H9 (cell line): ENCODE data around the gene KRT79. TPM values are rescaled to one million over a fixed set of nuclear protein-coding genes. Genes with fewer than 3 reads are reported as not detected.

Experiments
- DNase-seq: peaks from one replicate; pipeline ENCODE4 v3.0.0-alpha.2; 2017
- H2AFZ ChIP-seq: one replicate; pipeline ENCODE4 v1.6.1; 2013; ENCODE audit warnings: mild to moderate bottlenecking, low read length, control low read depth, moderate library complexity
- H2AK5ac ChIP-seq: 2 replicates; pipeline ENCODE4 v1.6.1; 2013; ENCODE audit warnings: low read length, control low read depth, mixed read lengths; ENCODE audit not compliant: insufficient read length
- H2BK120ac ChIP-seq: one replicate; pipeline ENCODE4 v1.6.1; 2013; ENCODE audit warnings: low read depth, mild to moderate bottlenecking, low read length, control low read depth, inconsistent platforms; ENCODE audit not compliant: poor library complexity, severe bottlenecking
- H2BK12ac ChIP-seq: 2 replicates; pipeline ENCODE4 v1.6.1; 2013; ENCODE audit warnings: low read length, control low read depth, mixed read lengths, low read depth; ENCODE audit not compliant: insufficient read length
- H2BK15ac ChIP-seq: 2 replicates; pipeline ENCODE4 v1.6.1; 2013; ENCODE audit warnings: low read depth, low read length, control low read depth
- H2BK20ac ChIP-seq: one replicate; pipeline ENCODE4 v1.6.1; 2013; ENCODE audit warnings: low read depth, mild to moderate bottlenecking, low read length, control low read depth, inconsistent platforms; ENCODE audit not compliant: poor library complexity, severe bottlenecking
- H2BK5ac ChIP-seq: 2 replicates; pipeline ENCODE4 v1.6.1; 2013; ENCODE audit warnings: low read length, control low read depth, mixed read lengths; ENCODE audit not compliant: insufficient read length
- H3K14ac ChIP-seq: 2 replicates; pipeline ENCODE4 v1.6.1; 2013; ENCODE audit warnings: low read length, control low read depth; ENCODE audit not compliant: insufficient read depth
- H3K18ac ChIP-seq: 2 replicates; pipeline ENCODE4 v1.6.1; 2013; ENCODE audit warnings: low read depth, mild to moderate bottlenecking, mixed read lengths, low read length, control low read depth; ENCODE audit not compliant: insufficient read length
- H3K23ac ChIP-seq: 2 replicates; pipeline ENCODE4 v1.6.1; 2013; ENCODE audit warnings: low read length, control low read depth, mixed read lengths, low read depth; ENCODE audit not compliant: insufficient read length
- H3K23me2 ChIP-seq: 2 replicates; pipeline ENCODE4 v1.6.1; 2013; ENCODE audit warnings: low read depth, mild to moderate bottlenecking, mixed read lengths, low read length, control low read depth; ENCODE audit not compliant: insufficient read length, poor library complexity, severe bottlenecking
- H3K27ac ChIP-seq: 2 replicates; pipeline ENCODE4 v1.5.1; 2013; ENCODE audit warnings: low read length, control low read depth, mixed read lengths, low read depth; ENCODE audit not compliant: insufficient read length
- H3K27me3 ChIP-seq: 2 replicates; pipeline ENCODE4 v1.6.1; 2013; ENCODE audit warnings: low read length, control low read depth, inconsistent platforms; ENCODE audit not compliant: insufficient read depth
- H3K4ac ChIP-seq: 2 replicates; pipeline ENCODE4 v1.6.1; 2013; ENCODE audit warnings: low read depth, mild to moderate bottlenecking, control low read depth, inconsistent platforms, low read length, moderate library complexity
- H3K4me1 ChIP-seq: 2 replicates; pipeline ENCODE4 v1.6.1; 2013; ENCODE audit warnings: low read length, control low read depth, inconsistent platforms; ENCODE audit not compliant: insufficient read depth
- H3K4me2 ChIP-seq: 2 replicates; pipeline ENCODE4 v1.6.1; 2013; ENCODE audit warnings: low read length, control low read depth, mixed read lengths; ENCODE audit not compliant: insufficient read length, insufficient read depth
- H3K56ac ChIP-seq: 2 replicates; pipeline ENCODE4 v1.6.1; 2013; ENCODE audit warnings: low read depth, mild to moderate bottlenecking, mixed read lengths, low read length, control low read depth; ENCODE audit not compliant: insufficient read length
- H3K79me1 ChIP-seq: 2 replicates; pipeline ENCODE4 v1.6.1; 2013; ENCODE audit warnings: low read depth, mild to moderate bottlenecking, moderate library complexity, low read length, control low read depth, inconsistent platforms; ENCODE audit not compliant: insufficient read depth, poor library complexity, severe bottlenecking
- H3K79me2 ChIP-seq: 2 replicates; pipeline ENCODE4 v1.6.1; 2013; ENCODE audit warnings: low read length, control low read depth, inconsistent platforms; ENCODE audit not compliant: insufficient read depth
- H3K9ac ChIP-seq: 2 replicates; pipeline ENCODE4 v1.6.1; 2013; ENCODE audit warnings: low read length, control low read depth, mixed read lengths; ENCODE audit not compliant: insufficient read length; ENCODE audit errors: extremely low read depth
- H3K9me3 ChIP-seq: one replicate; pipeline ENCODE4 v1.6.1; 2013; ENCODE audit warnings: low read depth, low read length, inconsistent platforms; ENCODE audit not compliant: control insufficient read depth
- H3T11ph ChIP-seq: one replicate; pipeline ENCODE4 v1.6.1; 2013; ENCODE audit warnings: mild to moderate bottlenecking, low read length, control low read depth, inconsistent platforms
- H4K20me1 ChIP-seq: one replicate; pipeline ENCODE4 v1.6.1; 2013; ENCODE audit not compliant: control insufficient read depth, insufficient read length, insufficient read depth
- H4K5ac ChIP-seq: 2 replicates; pipeline ENCODE4 v1.6.1; 2013; ENCODE audit warnings: low read depth, mild to moderate bottlenecking, mixed read lengths, low read length, control low read depth; ENCODE audit not compliant: insufficient read length
- H4K8ac ChIP-seq: replicated peaks from 2 replicates; pipeline ENCODE4 v1.6.1; 2013; ENCODE audit warnings: low read length, control low read depth, mixed read lengths, low read depth; ENCODE audit not compliant: insufficient read length
- H4K91ac ChIP-seq: 2 replicates; pipeline ENCODE4 v1.6.1; 2013; ENCODE audit warnings: low read depth, mild to moderate bottlenecking, moderate library complexity, mixed read lengths, low read length, control low read depth; ENCODE audit not compliant: insufficient read length
- H3K27ac Mint-ChIP-seq, 3 experiments: 2 replicates in 2 of 3; 3 replicates in 1 of 3; pipeline ENCODE4 v1.8.0; 2020 to 2021; ENCODE audit warnings: mixed read lengths in 3 of 3, mild to moderate bottlenecking in 1 of 3, moderate library complexity in 1 of 3
- H3K27me3 Mint-ChIP-seq: 2 replicates; pipeline ENCODE4 v1.8.0; 2021; ENCODE audit warnings: low read depth, mild to moderate bottlenecking, moderate library complexity, mixed read lengths
- H3K36me3 Mint-ChIP-seq, 3 experiments: 2 replicates in 2 of 3; 3 replicates in 1 of 3; pipeline ENCODE4 v1.8.0; 2020 to 2021; ENCODE audit warnings: low read depth in 3 of 3, mixed read lengths in 3 of 3; ENCODE audit not compliant: insufficient read depth in 1 of 3
- H3K4me1 Mint-ChIP-seq, 2 experiments: 2 replicates each; pipeline ENCODE4 v1.8.0; 2020; ENCODE audit warnings: mixed read lengths in 2 of 2
- H3K4me3 Mint-ChIP-seq, 2 experiments: 2 replicates in 1 of 2; 3 replicates in 1 of 2; pipeline ENCODE4 v1.8.0; 2020 to 2021; ENCODE audit warnings: mild to moderate bottlenecking in 2 of 2, mixed read lengths in 2 of 2, moderate library complexity in 1 of 2
- H3K9me3 Mint-ChIP-seq, 2 experiments: 2 replicates in 1 of 2; 3 replicates in 1 of 2; pipeline ENCODE4 v1.8.0; 2020; ENCODE audit warnings: mild to moderate bottlenecking in 2 of 2, mixed read lengths in 2 of 2, moderate library complexity in 1 of 2
- WGBS: extraction: QIAGEN DNeasy Blood & Tissue Kit; methylation state at CpG from one replicate; pipeline ENCODE4 v1.1.7; 2013; ENCODE audit warnings: missing lambda C conversion rate, low lambda C conversion rate, mixed read lengths; ENCODE audit not compliant: insufficient read length; ENCODE audit errors: extremely low coverage; 5-methylcytosine and 5-hydroxymethylcytosine counted together
- total RNA-seq: library from RNA; stranded (reverse); gene quantifications from 2 replicates; pipeline ENCODE4 v1.2.1, GENCODE V29; 2021
- TF ChIP-seq, protein P1 (sequence below): fragments of 200-600 bp; sonication (generic); conservative IDR thresholded peaks from 3 replicates; pipeline ENCODE4 v1.8.0; 2021; ENCODE audit warnings: antibody characterized with exemption, mild to moderate bottlenecking

KRT79 gene
- total RNA-seq, 1 experiment from 2014 or later = not detected

DNA sequence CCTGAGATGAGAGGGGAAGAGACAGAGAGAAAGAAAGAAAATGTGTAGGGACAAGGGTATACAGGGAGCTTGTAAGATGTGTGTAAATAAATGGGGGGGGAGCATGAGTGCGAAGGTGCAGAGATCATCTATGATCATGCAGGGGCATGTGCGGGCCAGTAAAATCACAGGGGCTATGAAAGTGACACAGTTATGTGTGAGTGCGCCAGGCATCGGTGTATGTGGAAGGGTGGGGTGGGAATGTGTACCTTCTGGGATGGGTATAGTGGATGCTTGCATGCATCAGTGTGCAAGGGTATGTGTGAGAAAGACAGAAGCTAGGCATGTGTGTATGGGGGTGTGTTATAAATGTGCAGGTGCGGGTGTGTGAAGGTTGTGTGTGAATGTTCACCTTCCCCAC is 33.0 kb upstream of the KRT79 start:
- Histone ChIP-seq H2BK5ac (no peak overlapping the region), H3K4ac (no peak overlapping the region), H2AK5ac (no peak overlapping the region), H3K23ac (no peak overlapping the region), H4K91ac (no peak overlapping the region), H3K27ac (no peak overlapping the region), H4K8ac (no peak overlapping the region), H2AFZ (no peak overlapping the region), H3K14ac (no peak overlapping the region), H3K4me1 (no peaks in the 10 kb centered on the region), H3K23me2 (no peaks in the 10 kb centered on the region), H3K4me2 (no peak overlapping the region), H4K20me1 (no peaks in the 10 kb centered on the region), H3K9me3 (no peaks in the 10 kb centered on the region), H4K5ac (no peak overlapping the region), H3K27me3 (no peaks in the 10 kb centered on the region), H3K18ac (no peak overlapping the region), H3K79me1 (no peaks in the 10 kb centered on the region), H3K56ac (no peak overlapping the region), H3K79me2 (no peaks in the 10 kb centered on the region), H3T11ph (no peak overlapping the region), H2BK15ac (no peak overlapping the region), H3K9ac (no peak overlapping the region), H2BK12ac (no peak overlapping the region), H2BK120ac (no peak overlapping the region), H2BK20ac (no peak overlapping the region)
- no peak for DNase-seq
- TF ChIP-seq, protein P1, sequence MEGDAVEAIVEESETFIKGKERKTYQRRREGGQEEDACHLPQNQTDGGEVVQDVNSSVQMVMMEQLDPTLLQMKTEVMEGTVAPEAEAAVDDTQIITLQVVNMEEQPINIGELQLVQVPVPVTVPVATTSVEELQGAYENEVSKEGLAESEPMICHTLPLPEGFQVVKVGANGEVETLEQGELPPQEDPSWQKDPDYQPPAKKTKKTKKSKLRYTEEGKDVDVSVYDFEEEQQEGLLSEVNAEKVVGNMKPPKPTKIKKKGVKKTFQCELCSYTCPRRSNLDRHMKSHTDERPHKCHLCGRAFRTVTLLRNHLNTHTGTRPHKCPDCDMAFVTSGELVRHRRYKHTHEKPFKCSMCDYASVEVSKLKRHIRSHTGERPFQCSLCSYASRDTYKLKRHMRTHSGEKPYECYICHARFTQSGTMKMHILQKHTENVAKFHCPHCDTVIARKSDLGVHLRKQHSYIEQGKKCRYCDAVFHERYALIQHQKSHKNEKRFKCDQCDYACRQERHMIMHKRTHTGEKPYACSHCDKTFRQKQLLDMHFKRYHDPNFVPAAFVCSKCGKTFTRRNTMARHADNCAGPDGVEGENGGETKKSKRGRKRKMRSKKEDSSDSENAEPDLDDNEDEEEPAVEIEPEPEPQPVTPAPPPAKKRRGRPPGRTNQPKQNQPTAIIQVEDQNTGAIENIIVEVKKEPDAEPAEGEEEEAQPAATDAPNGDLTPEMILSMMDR = no peak
- H3K9me3 Mint-ChIP-seq = no peaks in the 10 kb centered on the region
- no peaks in the 10 kb centered on the region for H3K36me3 Mint-ChIP-seq
- no CpG with 5 or more reads among the region's 5 CpGs for WGBS
- H3K4me3 Mint-ChIP-seq = no peak overlapping the region
- H3K27me3 Mint-ChIP-seq = peaks cover 17% of the 10 kb centered on the region
- peaks cover 2 to 13% of the 10 kb centered on the region in 2 experiments for H3K4me1 Mint-ChIP-seq
- no peak overlapping the region for H3K27ac Mint-ChIP-seq
